Measurements from ENCODE around the gene CNPY2. TPM values are rescaled to one million over a fixed set of nuclear protein-coding genes. Genes with fewer than 3 reads are reported as not detected.

The CNPY2 gene
- total RNA-seq, 1 experiment from 2014 or later, result 193 TPM

GRCh38 chr12:56334490-56334793, 18.7 kb upstream of the CNPY2 start:
- DNase-seq (ENCODE audit: low spot score), result no peak
- no peaks in the 10 kb centered on the region for H3K36me3 Mint-ChIP-seq
- ChIA-PET CTCF (interaction anchor here (0.5 to 2.1 kb wide), 3 partner anchors 10 to 130 kb away, joined by 3 to 8 read pairs (median 4); partner anchors contain the start of gene STAT2), POLR2A (interaction anchor here (1.1 to 1.7 kb wide), 2 partner anchors 18 to 25 kb away, joined by 4 to 9 read pairs; partner anchors contain the start of genes CNPY2 and STAT2)
- peaks cover 43% of the 10 kb centered on the region for H3K4me1 Mint-ChIP-seq
- no peaks in the 10 kb centered on the region for H3K27me3 Mint-ChIP-seq (ENCODE audit: low read depth)
- TF ChIP-seq PRRX2 (CRISPR knock-in tag; IDR thresholded peaks at IDR 0.05), result no peak
- TF ChIP-seq HMGA2 (CRISPR knock-in tag; IDR thresholded peaks at IDR 0.05), result no peak
- no peak for TF ChIP-seq ZNF219 (CRISPR knock-in tag; IDR thresholded peaks at IDR 0.05; ENCODE audit: borderline replicate concordance)
- TF ChIP-seq USF2 (CRISPR knock-in tag; IDR thresholded peaks at IDR 0.05), result no peak
- no peak for ATAC-seq
- H3K4me3 Mint-ChIP-seq, result peak overlapping the region; percentile 87
- H3K9me3 Mint-ChIP-seq, result no peaks in the 10 kb centered on the region
- H3K27ac Mint-ChIP-seq, result peak overlapping the region; percentile 98

GRCh38 chr12:56333679-56334489, 18.1 kb upstream of the CNPY2 start, which contains the start of gene PAN2:
TSS of gene PAN2 (minus strand) at chr12:56334000. CDS start at chr12:56333094, 906 bp downstream.
- Mint-ChIP-seq H3K36me3 (no peaks in the 10 kb centered on the region), H3K4me1 (peaks cover 38% of the 10 kb centered on the region), H3K9me3 (no peaks in the 10 kb centered on the region), H3K4me3 (peak within 1 kb of the TSS; percentile 87), H3K27me3 (ENCODE audit: low read depth) (no peaks in the 10 kb centered on the region), H3K27ac (peak within 1 kb of the TSS; percentile 98)
- POLR2A ChIA-PET, result interaction anchor here (0.6 to 1.7 kb wide), 5 partner anchors 18 to 210 kb away, joined by 3 to 9 read pairs (median 4); partner anchors contain the start of genes CNPY2, CS and STAT2
- ATAC-seq (peak; percentile 94), DNase-seq (ENCODE audit: low spot score) (peak; percentile 90)
- CTCF ChIA-PET, result interaction anchor here (0.6 to 2.2 kb wide), 10 partner anchors 13 to 144 kb away, joined by 3 to 9 read pairs (median 3); partner anchors contain the start of genes ANKRD52, CNPY2, RNF41 and SMARCC2
- TF ChIP-seq NR2C2 (CRISPR knock-in tag; IDR thresholded peaks at IDR 0.05) (no peak), GTF2I (CRISPR knock-in tag; conservative IDR thresholded peaks at IDR 0.05) (no peak), SMAD4 (CRISPR knock-in tag; IDR thresholded peaks at IDR 0.05) (no peak), TP53 (CRISPR knock-in tag; IDR thresholded peaks at IDR 0.05) (no peak), ATF2 (CRISPR knock-in tag; IDR thresholded peaks at IDR 0.05; ENCODE audit: borderline replicate concordance, low read depth) (no peak), NFATC4 (CRISPR knock-in tag; IDR thresholded peaks at IDR 0.05) (no peak), HMGA2 (CRISPR knock-in tag; IDR thresholded peaks at IDR 0.05) (no peak), ZMAT4 (CRISPR knock-in tag; IDR thresholded peaks at IDR 0.05) (no peak), PREB (CRISPR knock-in tag; IDR thresholded peaks at IDR 0.05; ENCODE audit: borderline replicate concordance) (no peak), OVOL2 (CRISPR knock-in tag; IDR thresholded peaks at IDR 0.05; ENCODE audit: borderline replicate concordance) (no peak), GRHL2 (CRISPR knock-in tag; IDR thresholded peaks at IDR 0.05; ENCODE audit: insufficient replicate concordance, severe bottlenecking) (no peak), PRDM15 (CRISPR knock-in tag; IDR thresholded peaks at IDR 0.05) (no peak), ZNF512 (CRISPR knock-in tag; IDR thresholded peaks at IDR 0.05; ENCODE audit: borderline replicate concordance) (no peak), NR1H2 (CRISPR knock-in tag; IDR thresholded peaks at IDR 0.05) (no peak), TCF7 (CRISPR knock-in tag; IDR thresholded peaks at IDR 0.05; ENCODE audit: low read depth) (no peak), ZNF138 (CRISPR knock-in tag; conservative IDR thresholded peaks at IDR 0.05) (no peak), STAT6 (CRISPR knock-in tag; conservative IDR thresholded peaks at IDR 0.05; ENCODE audit: low read depth) (no peak), MXD4 (CRISPR knock-in tag; IDR thresholded peaks at IDR 0.05; ENCODE audit: borderline replicate concordance) (no peak), ZNF396 (CRISPR knock-in tag; IDR thresholded peaks at IDR 0.05; ENCODE audit: borderline replicate concordance) (no peak)

Data from WTC11 (cell line).